Left lung (tissue), 10 donors: ENCODE results near the gene TPBG. TPM values are rescaled to one million over a fixed set of nuclear protein-coding genes. Genes with fewer than 3 reads are reported as not detected.
A peak's percentile ranks its signal among the peaks of the same experiment; 100 is the strongest.

Experiments
- ATAC-seq: fragments of 200-7000 bp; cut with Tn5 transposase; one replicate; pipeline ENCODE4 v1.9.1; 2020; ENCODE audit warnings: moderate library complexity
- DNase-seq, 4 donors: peaks; one replicate each; pipeline ENCODE4 v3.0.0-alpha.2; 2013 to 2020
- H3K27ac ChIP-seq, 2 donors: fragments of 200-600 bp; sonication (generic) in 1 of 2; one replicate each; pipeline versions ENCODE4 v1.5.0 to v1.8.0; 2020 to 2021
- H3K27me3 ChIP-seq, 2 donors: fragments of 200-600 bp; sonication (generic) in 1 of 2; one replicate each; pipeline versions ENCODE4 v1.5.0 to v1.8.0; 2020 to 2021
- H3K36me3 ChIP-seq, 2 donors: fragments of 200-600 bp; sonication (generic) in 1 of 2; one replicate each; pipeline versions ENCODE4 v1.5.0 to v1.8.0; 2020 to 2021
- H3K4me1 ChIP-seq, 2 donors: fragments of 200-600 bp; one replicate each; pipeline ENCODE4 v1.8.0; 2021
- H3K4me3 ChIP-seq, 2 donors: fragments of 200-600 bp; sonication (generic) in 1 of 2; one replicate each; pipeline versions ENCODE4 v1.5.0 to v1.8.0; 2020 to 2021; ENCODE audit warnings: mild to moderate bottlenecking in 1 of 2
- H3K9me3 ChIP-seq, 2 donors: fragments of 200-600 bp; sonication (generic) in 1 of 2; one replicate each; pipeline versions ENCODE4 v1.5.0 to v1.8.0; 2020 to 2021
- intact Hi-C, 2 donors: fragments of 100-400 bp; cut with DNase I; formaldehyde crosslinking; loops; one replicate each; pipeline versions ENCODE4 v1.11.2 to v1.14.2; 2022
- polyA plus RNA-seq, 6 donors: library from polyadenylated mRNA; unstranded; fragments of 120-200 nt; gene quantifications; one replicate each; pipeline ENCODE4 v1.2.1, GENCODE V29; 2013; ENCODE audit not compliant: insufficient read length in 6 of 6
- total RNA-seq, 2 donors: library from RNA; stranded (reverse); fragmentation: NEBNext Ultra II Directional; extraction: Animal tissue kit (Norgen Biotek cat#: 25700); gene quantifications; one replicate each; pipeline ENCODE4 v1.2.1, GENCODE V29; 2021
- TF ChIP-seq, protein P1 (sequence below), 2 donors: fragments of 200-600 bp; sonication (generic) in 1 of 2; IDR thresholded peaks; one replicate each; pipeline versions ENCODE4 v1.5.0 to v1.8.0; 2021; ENCODE audit warnings: antibody characterized with exemption in 2 of 2
- donor health status: DM: no; HTN: yes; CAD: no.
- donor health status: DM: no; HTN: no; CAD: no.

Gene TPBG
- total and polyA plus RNA-seq, 8 donors: 5.1 to 19.3 (median 6.9) TPM

GRCh38 chr6:82365016-82365795 lies 1.6 kb downstream of the TPBG start:
- Histone ChIP-seq H3K27me3 (peaks cover 10 to 66% of the 10 kb centered on the region in 2 donors), H3K9me3 (no peaks in the 10 kb centered on the region), H3K36me3 (no peaks in the 10 kb centered on the region), H3K4me3 (peak overlapping the region; percentile 58 to 63), H3K4me1 (peaks cover 0 to 20% of the 10 kb centered on the region in 2 donors), H3K27ac (peak overlapping the region; percentile 60 to 81)
- DNase-seq (peak; percentile 13 to 79 (median 26)), ATAC-seq (peak; percentile 46)
- intact Hi-C loops: no loop called here
- TF ChIP-seq, protein P1, sequence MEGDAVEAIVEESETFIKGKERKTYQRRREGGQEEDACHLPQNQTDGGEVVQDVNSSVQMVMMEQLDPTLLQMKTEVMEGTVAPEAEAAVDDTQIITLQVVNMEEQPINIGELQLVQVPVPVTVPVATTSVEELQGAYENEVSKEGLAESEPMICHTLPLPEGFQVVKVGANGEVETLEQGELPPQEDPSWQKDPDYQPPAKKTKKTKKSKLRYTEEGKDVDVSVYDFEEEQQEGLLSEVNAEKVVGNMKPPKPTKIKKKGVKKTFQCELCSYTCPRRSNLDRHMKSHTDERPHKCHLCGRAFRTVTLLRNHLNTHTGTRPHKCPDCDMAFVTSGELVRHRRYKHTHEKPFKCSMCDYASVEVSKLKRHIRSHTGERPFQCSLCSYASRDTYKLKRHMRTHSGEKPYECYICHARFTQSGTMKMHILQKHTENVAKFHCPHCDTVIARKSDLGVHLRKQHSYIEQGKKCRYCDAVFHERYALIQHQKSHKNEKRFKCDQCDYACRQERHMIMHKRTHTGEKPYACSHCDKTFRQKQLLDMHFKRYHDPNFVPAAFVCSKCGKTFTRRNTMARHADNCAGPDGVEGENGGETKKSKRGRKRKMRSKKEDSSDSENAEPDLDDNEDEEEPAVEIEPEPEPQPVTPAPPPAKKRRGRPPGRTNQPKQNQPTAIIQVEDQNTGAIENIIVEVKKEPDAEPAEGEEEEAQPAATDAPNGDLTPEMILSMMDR (IDR thresholded peaks at IDR 0.05): no peak

GRCh38 chr6:82367704-82368103 lies 4.1 kb downstream of the TPBG start:
- intact Hi-C loops: no loop called here
- H3K9me3 ChIP-seq: no peaks in the 10 kb centered on the region
- TF ChIP-seq, protein P1 (IDR thresholded peaks at IDR 0.05): no peak
- no peak overlapping the region for H3K27ac ChIP-seq
- peaks cover 0 to 20% of the 10 kb centered on the region in 2 donors for H3K4me1 ChIP-seq
- no peak for DNase-seq
- ATAC-seq: no peak
- no peak overlapping the region for H3K4me3 ChIP-seq
- H3K27me3 ChIP-seq: peaks cover 10 to 41% of the 10 kb centered on the region in 2 donors
- no peaks in the 10 kb centered on the region for H3K36me3 ChIP-seq

- Histone ChIP-seq H3K27me3 (peaks cover 4 to 10% of the 10 kb centered on the region in 2 donors), H3K4me3 (no peak overlapping the region), H3K27ac (no peak overlapping the region), H3K36me3 (no peaks in the 10 kb centered on the region), H3K4me1 (no peaks in the 10 kb centered on the region), H3K9me3 (no peaks in the 10 kb centered on the region)
- ATAC-seq: no peak
- TF ChIP-seq, protein P1 (IDR thresholded peaks at IDR 0.05): no peak
- DNase-seq: no peak
- intact Hi-C loops: no loop called here
These were observed 7.2 kb downstream of the TPBG start for GRCh38 chr6:82370788-82371187.

DNA sequence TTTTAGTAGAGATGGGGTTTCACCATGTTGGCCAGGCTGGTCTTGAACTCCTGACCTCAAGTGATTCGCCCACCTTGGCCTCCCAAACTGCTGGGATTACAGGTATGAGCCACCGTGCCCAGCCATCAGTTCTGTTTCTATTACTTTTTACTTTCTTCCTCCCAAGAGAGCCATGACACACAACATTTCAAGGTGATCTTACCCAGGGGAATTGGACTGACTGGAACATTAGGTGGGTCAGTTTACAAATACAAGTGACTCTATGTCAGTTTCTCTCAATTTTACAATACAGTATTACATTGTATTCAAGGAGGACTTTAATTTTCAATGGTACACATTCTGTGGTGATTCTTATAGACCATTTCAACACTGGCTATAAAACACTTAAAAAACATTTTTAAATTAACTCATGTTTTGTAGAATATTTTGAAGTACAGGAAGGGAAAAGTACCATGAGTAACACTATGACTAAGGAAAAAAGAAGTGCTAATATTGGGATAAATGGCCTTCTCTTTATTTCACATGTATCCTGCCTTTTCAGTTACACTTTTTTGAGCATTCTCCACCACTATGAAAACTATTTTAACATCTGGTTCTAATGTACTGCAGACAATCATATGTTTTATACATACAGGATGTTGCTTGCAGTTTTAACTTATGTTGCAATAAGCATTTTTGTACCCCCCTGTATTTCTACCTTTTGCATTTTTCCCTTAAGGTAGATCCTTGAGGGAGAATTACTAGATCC lies 8.4 kb downstream of the TPBG start:
- TF ChIP-seq, protein P1 (IDR thresholded peaks at IDR 0.05): no peak
- Histone ChIP-seq H3K4me3 (no peak overlapping the region), H3K9me3 (peaks cover 0 to 7% of the 10 kb centered on the region in 2 donors), H3K36me3 (no peaks in the 10 kb centered on the region), H3K27ac (no peak overlapping the region), H3K27me3 (peaks cover 0 to 4% of the 10 kb centered on the region in 2 donors), H3K4me1 (no peaks in the 10 kb centered on the region)
- intact Hi-C loops: no loop called here
- DNase-seq: no peak
- no peak for ATAC-seq

DNA sequence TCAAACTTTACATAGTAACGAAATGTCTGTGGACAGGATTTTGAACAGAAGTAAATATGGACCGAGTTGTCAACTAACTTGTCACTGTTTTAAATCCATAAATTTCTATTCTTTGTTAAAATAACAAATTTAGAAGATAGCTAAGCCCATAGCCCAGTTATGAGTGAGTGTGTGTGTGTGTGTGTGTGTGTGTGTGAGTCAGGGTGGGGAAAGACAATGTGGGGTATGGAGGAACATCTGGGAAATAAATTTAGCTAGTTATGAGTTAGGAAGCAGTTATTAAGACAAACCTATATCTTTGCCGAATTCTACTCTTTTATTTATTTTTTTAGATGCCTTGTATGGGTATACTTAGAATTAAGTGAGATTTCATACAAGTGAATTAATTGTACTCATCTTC lies 9.0 kb downstream of the TPBG start:
- peaks cover 0 to 4% of the 10 kb centered on the region in 2 donors for H3K27me3 ChIP-seq
- H3K4me1 ChIP-seq: no peaks in the 10 kb centered on the region
- H3K27ac ChIP-seq: no peak overlapping the region
- ATAC-seq (no peak), DNase-seq (no peak)
- H3K36me3 ChIP-seq: no peaks in the 10 kb centered on the region
- intact Hi-C loops: no loop called here
- TF ChIP-seq, protein P1 (IDR thresholded peaks at IDR 0.05): no peak
- H3K9me3 ChIP-seq: peaks cover 0 to 7% of the 10 kb centered on the region in 2 donors
- no peak overlapping the region for H3K4me3 ChIP-seq
